HG03432 (cell line): Measurements from ENCODE around the gene CDH22.

Experiments
- ATAC-seq: cut with Tn5 transposase; IDR thresholded peaks from one replicate; pipeline ENCODE4 v1.9.1; 2021; ENCODE audit warnings: mild to moderate bottlenecking, moderate library complexity; ENCODE audit not compliant: unreplicated experiment

Gene CDH22

GRCh38 chr20:46344488-46345162 lies 36.3 kb upstream of the CDH22 start:
- no peak for ATAC-seq

GRCh38 chr20:46343975-46344357 lies 35.7 kb upstream of the CDH22 start:
- no peak for ATAC-seq

- ATAC-seq: no peak
Observed at GRCh38 chr20:46343348-46343974, 35.2 kb upstream of the CDH22 start.

GRCh38 chr20:46342451-46343347 lies 34.4 kb upstream of the CDH22 start:
- no peak for ATAC-seq

GRCh38 chr20:46342010-46342378 lies 33.7 kb upstream of the CDH22 start:
- no peak for ATAC-seq

- no peak for ATAC-seq
Observed at GRCh38 chr20:46341074-46342009, 33.0 kb upstream of the CDH22 start.

GRCh38 chr20:46339037-46339436 lies 30.7 kb upstream of the CDH22 start:
- ATAC-seq: no peak

GRCh38 chr20:46336735-46337134 lies 28.4 kb upstream of the CDH22 start:
- ATAC-seq: no peak

- no peak for ATAC-seq
Observed at GRCh38 chr20:46334303-46334904, 26.1 kb upstream of the CDH22 start.

GRCh38 chr20:46333161-46333991 lies 25.1 kb upstream of the CDH22 start:
- no peak for ATAC-seq

- no peak for ATAC-seq
Observed at GRCh38 chr20:46332373-46333160, 24.3 kb upstream of the CDH22 start.

- ATAC-seq: no peak
Observed at GRCh38 chr20:46331611-46332361, 23.5 kb upstream of the CDH22 start.

- ATAC-seq: no peak
Observed at GRCh38 chr20:46330831-46331371, 22.6 kb upstream of the CDH22 start.

GRCh38 chr20:46330072-46330763 lies 21.9 kb upstream of the CDH22 start:
- ATAC-seq: no peak

- no peak for ATAC-seq
Observed at GRCh38 chr20:46328200-46328882, 20.0 kb upstream of the CDH22 start.

GRCh38 chr20:46327557-46327956 lies 19.3 kb upstream of the CDH22 start:
- ATAC-seq: no peak

- no peak for ATAC-seq
Observed at GRCh38 chr20:46325789-46326188, 17.5 kb upstream of the CDH22 start.
